HepG2 (cell line): ENCODE measurements around the gene SCART1. TPM values are rescaled to one million over a fixed set of nuclear protein-coding genes. Genes with fewer than 3 reads are reported as not detected.
"Not testable (repeated sequence)": the region's sequence is repeated elsewhere in the genome, so short reads cannot be mapped to it uniquely, and the experiment has no call there.

Experiments used
- ATAC-seq: fragments of 200-7000 bp; cut with Tn5 transposase; 3 replicates; pipeline ENCODE4 v1.9.1; 2020; ENCODE audit warnings: mild to moderate bottlenecking, moderate library complexity
- BruUV-seq: library from RNA; stranded (reverse); fragments of 400-500 nt; replicated peaks from 2 replicates; lab custom pipeline; 2021; lab: Mats Ljungman, UMichigan
- CTCF ChIA-PET: fragments of 300-600 bp; formaldehyde crosslinking; extraction: SDS; loops from one replicate; lab custom pipeline; 2021; ENCODE audit warnings: low total read pairs, inconsistent platforms, low intra/inter-chr PET ratio; lab: Yijun Ruan, JAX
- POLR2A ChIA-PET: fragments of 350-600 bp; sonication (Branson Sonifier 250); formaldehyde crosslinking; loops from one replicate; lab custom pipeline; 2020; ENCODE audit warnings: antibody characterized with exemption, inconsistent platforms; lab: Yijun Ruan, JAX
- DNase-seq: peaks from one replicate; pipeline ENCODE4 v3.0.0-alpha.2; 2015; ENCODE audit warnings: low spot score
- FAIRE-seq: peaks from 3 replicates; lab custom pipeline; 2011; peaks lifted over from hg19 to GRCh38; lab: Jason Lieb, UNC
- H2AFZ ChIP-seq: one replicate; pipeline ENCODE4 v1.6.1; 2011; ENCODE audit warnings: low read length, inconsistent platforms
- H3K27ac ChIP-seq: fragments of 300-600 bp; 3 replicates; pipeline ENCODE4 v1.8.0; 2011; ENCODE audit warnings: mixed run types, mild to moderate bottlenecking, mixed read lengths, low read length, inconsistent platforms; ENCODE audit not compliant: insufficient read depth; ENCODE audit errors: extremely low read length
- H3K27me3 ChIP-seq, 2 experiments: fragments of 200-600 bp in 1 of 2; 2 replicates in 1 of 2; 3 replicates in 1 of 2; pipeline versions ENCODE4 v1.6.0 to v1.8.0; 2011; ENCODE audit warnings: low read length in 2 of 2, mild to moderate bottlenecking in 2 of 2, moderate library complexity in 2 of 2, inconsistent platforms in 1 of 2; ENCODE audit not compliant: insufficient read depth in 2 of 2, control insufficient read depth in 1 of 2
- H3K36me3 ChIP-seq, 2 experiments: fragments of 200-600 bp in 1 of 2; replicated peaks in 1 of 2; 2 replicates in 1 of 2; 3 replicates in 1 of 2; pipeline versions ENCODE4 v1.5.1 to v1.8.0; 2011; ENCODE audit warnings: low read length in 2 of 2, inconsistent platforms in 1 of 2; ENCODE audit not compliant: insufficient read depth in 2 of 2, control insufficient read depth in 1 of 2
- H3K4me1 ChIP-seq: 2 replicates; pipeline ENCODE4 v1.5.1; 2012; ENCODE audit warnings: low read length, inconsistent platforms; ENCODE audit not compliant: insufficient read depth
- H3K4me2 ChIP-seq: 2 replicates; pipeline ENCODE4 v1.6.0; 2011; ENCODE audit warnings: low read depth, low read length, inconsistent platforms
- H3K4me3 ChIP-seq, 3 experiments: fragments of 200-600 bp in 1 of 3; sonication (generic), shearing (Covaris generic) in 1 of 3; replicated peaks in 1 of 3; 2 replicates each; pipeline ENCODE4 v1.5.1; 2011 to 2016; ENCODE audit warnings: low read length in 3 of 3, inconsistent platforms in 2 of 3, low read depth in 2 of 3, mild to moderate bottlenecking in 2 of 3, control low read depth in 1 of 3, mixed read lengths in 1 of 3; ENCODE audit not compliant: insufficient read depth in 1 of 3
- H3K79me2 ChIP-seq: one replicate; pipeline ENCODE4 v1.6.1; 2011; ENCODE audit warnings: low read length, inconsistent platforms; ENCODE audit not compliant: insufficient read depth
- H3K9ac ChIP-seq: 2 replicates; pipeline ENCODE4 v1.6.0; 2011; ENCODE audit warnings: mild to moderate bottlenecking, low read depth, low read length, inconsistent platforms; ENCODE audit not compliant: insufficient read depth
- H3K9me3 ChIP-seq: 2 replicates; pipeline ENCODE4 v1.5.1; 2012; ENCODE audit warnings: mild to moderate bottlenecking, low read length
- H4K20me1 ChIP-seq: 2 replicates; pipeline ENCODE4 v1.6.0; 2011; ENCODE audit warnings: inconsistent platforms, mild to moderate bottlenecking, low read length, moderate library complexity; ENCODE audit not compliant: insufficient read depth
- CCAR2 ChIP-seq: fragments of 200-400 bp; formaldehyde crosslinking; optimal IDR thresholded peaks from 2 replicates; pipeline ENCODE3; 2018; ENCODE audit warnings: low read depth, mild to moderate bottlenecking, low read length, moderate library complexity
- FOXC1 ChIP-seq: sonication (generic); formaldehyde crosslinking; IDR thresholded peaks from 2 replicates; pipeline ENCODE4 v1.8.0; 2022; ENCODE audit warnings: mild to moderate bottlenecking, missing genetic modification reagents, borderline replicate concordance
- HHEX ChIP-seq: IDR thresholded peaks from 2 replicates; pipeline ENCODE4 v1.6.1; 2016; ENCODE audit warnings: control low read depth
- KMT2B ChIP-seq: IDR thresholded peaks from 2 replicates; pipeline ENCODE4 v1.6.1; 2016; ENCODE audit warnings: missing genetic modification reagents, missing compliant biosample characterization
- MXD4 ChIP-seq: IDR thresholded peaks from 2 replicates; pipeline ENCODE4 v1.6.1; 2016; ENCODE audit warnings: mild to moderate bottlenecking, missing biosample characterization, missing genetic modification reagents
- NR1H2 ChIP-seq: sonication (generic); formaldehyde crosslinking; IDR thresholded peaks from 2 replicates; pipeline ENCODE4 v1.8.1; 2022; ENCODE audit warnings: low read depth, missing genetic modification reagents, borderline replicate concordance
- NR3C1 ChIP-seq: sonication (generic); formaldehyde crosslinking; IDR thresholded peaks from 2 replicates; pipeline ENCODE4 v1.4.0; 2020; ENCODE audit warnings: missing genetic modification reagents
- RFX5 ChIP-seq: IDR thresholded peaks from 2 replicates; pipeline ENCODE4 v1.6.1; 2011; ENCODE audit warnings: low read depth, low read length, improper control_type of control experiment
- ZNF121 ChIP-seq: sonication (generic); formaldehyde crosslinking; IDR thresholded peaks from 2 replicates; pipeline ENCODE4 v1.5.0; 2020; ENCODE audit warnings: mild to moderate bottlenecking, missing genetic modification reagents
- ZNF232 ChIP-seq: sonication (generic); formaldehyde crosslinking; IDR thresholded peaks from 2 replicates; pipeline ENCODE4 v1.4.0; 2020; ENCODE audit warnings: missing genetic modification reagents, borderline replicate concordance
- ZNF430 ChIP-seq: sonication (generic); formaldehyde crosslinking; IDR thresholded peaks from 2 replicates; pipeline ENCODE4 v1.9.0; 2021; ENCODE audit warnings: mild to moderate bottlenecking, missing genetic modification reagents
- ZNF652 ChIP-seq: IDR thresholded peaks from 2 replicates; pipeline ENCODE4 v1.6.1; 2016; ENCODE audit warnings: low read depth, borderline replicate concordance
- ZNF766 ChIP-seq: sonication (generic); formaldehyde crosslinking; IDR thresholded peaks from 2 replicates; pipeline ENCODE4 v1.5.0; 2020; ENCODE audit warnings: missing genetic modification reagents, borderline replicate concordance
- ZSCAN22 ChIP-seq: sonication (generic); formaldehyde crosslinking; IDR thresholded peaks from 2 replicates; pipeline ENCODE4 v1.4.0; 2020; ENCODE audit warnings: mild to moderate bottlenecking, missing genetic modification reagents
- ZSCAN30 ChIP-seq: sonication (generic); formaldehyde crosslinking; IDR thresholded peaks from 2 replicates; pipeline ENCODE4 v1.5.0; 2020; ENCODE audit warnings: mild to moderate bottlenecking, missing genetic modification reagents
- WGBS: methylation state at CpG from one replicate; pipeline ENCODE4 v1.1.6; 2017; ENCODE audit warnings: low lambda C conversion rate; 5-methylcytosine and 5-hydroxymethylcytosine counted together
- in situ Hi-C: cut with HindIII; loops from 2 replicates; pipeline ENCODE4 v1.10.0; 2017; ENCODE audit warnings: low pct_unique_long_range_greater_than_20kb; ENCODE audit not compliant: extremely low pct_ligation_motif_present
- intact Hi-C: fragments of 100-400 bp; cut with micrococcal nuclease; formaldehyde crosslinking; loops from one replicate; pipeline ENCODE4 v1.10.0; 2022; ENCODE audit not compliant: unreplicated experiment
- polyA plus RNA-seq, 8 experiments: library from polyadenylated mRNA; depleted of rRNA in 3 of 8; stranded (reverse) in 7 of 8; unstranded in 1 of 8; fragments of >200 nt; fragmentation: Illumina TruSeq in 4 of 8; extraction: Trizol in 4 of 8; gene quantifications; 2 replicates each; pipeline versions ENCODE4 v1.2.1 to v1.2.3, GENCODE V29; 2011 to 2016; ENCODE audit warnings: low read depth in 4 of 8, missing spikeins in 1 of 8, mixed read lengths in 1 of 8; ENCODE audit not compliant: insufficient read depth in 1 of 8
- total RNA-seq, 5 experiments: library from RNA; depleted of rRNA; stranded (reverse); fragments of >200 nt; fragmentation: Illumina TruSeq; extraction: Trizol; gene quantifications; 2 replicates each; pipeline ENCODE4 v1.2.3, GENCODE V29; 2016; ENCODE audit warnings: low read depth in 1 of 5
- TF ChIP-seq, protein P1 (sequence below): sonication (generic); formaldehyde crosslinking; IDR thresholded peaks from 2 replicates; pipeline ENCODE4 v1.5.0; 2020; ENCODE audit warnings: mild to moderate bottlenecking, missing genetic modification reagents, borderline replicate concordance
- TF ChIP-seq, protein P2 (sequence below): sonication (generic); formaldehyde crosslinking; IDR thresholded peaks from 2 replicates; pipeline ENCODE4 v1.8.1; 2023; ENCODE audit warnings: mild to moderate bottlenecking, missing genetic modification reagents, borderline replicate concordance

The SCART1 gene
- total and polyA plus RNA-seq, 2 of the 13 experiments (the other 11 are each of a cell fraction or from before 2014, with no cell fraction given) = 0.46 to 1.1 TPM

DNA sequence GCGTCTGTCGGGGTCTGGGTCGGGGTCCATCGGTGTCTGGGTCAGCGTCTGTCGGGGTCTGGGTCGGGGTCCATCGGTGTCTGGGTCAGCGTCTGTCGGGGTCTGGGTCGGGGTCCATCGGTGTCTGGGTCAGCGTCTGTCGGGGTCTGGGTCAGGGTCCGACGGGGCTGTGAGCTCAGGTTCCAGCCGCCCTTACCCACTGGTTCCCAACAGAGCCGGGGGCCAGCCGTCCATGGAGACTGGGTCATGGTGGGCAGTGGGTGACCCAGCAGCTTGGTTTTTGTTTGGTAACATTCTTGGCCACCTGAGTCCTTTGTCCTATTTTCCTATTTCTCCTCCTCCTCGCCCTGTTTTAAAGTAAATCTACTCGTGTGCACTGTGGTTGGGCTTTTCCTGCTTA lies 12.4 kb upstream of the SCART1 start:
- H3K4me2 ChIP-seq, BruUV-seq, FAIRE-seq, H3K4me1 ChIP-seq, H3K9me3 ChIP-seq, DNase-seq, intact Hi-C loops, POLR2A ChIA-PET, in situ Hi-C loops, H3K27ac ChIP-seq, ATAC-seq, CTCF ChIA-PET, H2AFZ ChIP-seq, H4K20me1 ChIP-seq, H3K9ac ChIP-seq, H3K27me3 ChIP-seq, H3K4me3 ChIP-seq, H3K36me3 ChIP-seq, H3K79me2 ChIP-seq: not testable (repeated sequence)
- WGBS = 60% methylated on average over 10 of the region's 21 CpGs

DNA sequence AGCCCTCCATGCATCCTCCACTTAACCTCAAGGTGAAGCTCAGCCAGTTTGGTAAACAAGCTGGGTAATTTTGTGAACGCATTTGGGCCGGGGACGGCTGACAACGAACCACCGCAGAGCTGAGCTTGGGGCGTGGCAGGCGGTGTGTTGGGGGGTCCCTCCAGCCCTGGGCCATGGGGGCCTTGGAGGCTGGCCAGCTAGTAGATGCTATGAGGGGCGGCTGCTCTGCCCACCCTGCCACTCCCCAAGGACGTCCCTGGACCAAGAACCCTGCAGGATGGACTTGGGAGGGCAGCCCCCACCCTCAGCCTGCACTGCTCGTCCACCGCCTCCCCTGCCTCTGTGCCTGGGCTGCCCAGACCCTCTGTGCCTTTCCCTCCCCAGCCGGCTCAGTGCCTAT lies 12.0 kb upstream of the SCART1 start:
- Histone ChIP-seq H3K4me3 (no peak overlapping the region), H3K27ac (no peak overlapping the region), H3K9ac (no peak overlapping the region), H4K20me1 (no peaks in the 10 kb centered on the region), H3K27me3 (no peaks in the 10 kb centered on the region), H2AFZ (no peak overlapping the region), H3K9me3 (peaks cover 4% of the 10 kb centered on the region; the same call in 1 of the 2 replicates), H3K36me3 (no peaks in the 10 kb centered on the region), H3K4me1 (no peaks in the 10 kb centered on the region), H3K79me2 (no peaks in the 10 kb centered on the region), H3K4me2 (no peak overlapping the region)
- in situ Hi-C loops (no loop called here), intact Hi-C loops (no loop called here)
- ChIA-PET POLR2A (no interaction called here), CTCF (no interaction called here)
- 80% methylated on average over 1 of the region's 12 CpGs for WGBS
- no peak for FAIRE-seq
- ATAC-seq = no peak
- BruUV-seq = no TSS peak
- no peak for DNase-seq
- TF ChIP-seq CCAR2 (no peak), RFX5 (no peak), ZSCAN30 (no peak), KMT2B (no peak), ZNF430 (CRISPR knock-in tag) (no peak), MXD4 (CRISPR knock-in tag) (no peak), ZSCAN22 (CRISPR knock-in tag) (no peak), NR1H2 (CRISPR knock-in tag) (no peak), HHEX (CRISPR knock-in tag) (no peak), FOXC1 (CRISPR knock-in tag) (no peak), NR3C1 (CRISPR knock-in tag) (no peak), ZNF652 (CRISPR knock-in tag) (no peak), ZNF121 (CRISPR knock-in tag) (no peak), ZNF232 (CRISPR knock-in tag) (no peak), ZNF766 (CRISPR knock-in tag) (no peak)
- TF ChIP-seq, protein P1, sequence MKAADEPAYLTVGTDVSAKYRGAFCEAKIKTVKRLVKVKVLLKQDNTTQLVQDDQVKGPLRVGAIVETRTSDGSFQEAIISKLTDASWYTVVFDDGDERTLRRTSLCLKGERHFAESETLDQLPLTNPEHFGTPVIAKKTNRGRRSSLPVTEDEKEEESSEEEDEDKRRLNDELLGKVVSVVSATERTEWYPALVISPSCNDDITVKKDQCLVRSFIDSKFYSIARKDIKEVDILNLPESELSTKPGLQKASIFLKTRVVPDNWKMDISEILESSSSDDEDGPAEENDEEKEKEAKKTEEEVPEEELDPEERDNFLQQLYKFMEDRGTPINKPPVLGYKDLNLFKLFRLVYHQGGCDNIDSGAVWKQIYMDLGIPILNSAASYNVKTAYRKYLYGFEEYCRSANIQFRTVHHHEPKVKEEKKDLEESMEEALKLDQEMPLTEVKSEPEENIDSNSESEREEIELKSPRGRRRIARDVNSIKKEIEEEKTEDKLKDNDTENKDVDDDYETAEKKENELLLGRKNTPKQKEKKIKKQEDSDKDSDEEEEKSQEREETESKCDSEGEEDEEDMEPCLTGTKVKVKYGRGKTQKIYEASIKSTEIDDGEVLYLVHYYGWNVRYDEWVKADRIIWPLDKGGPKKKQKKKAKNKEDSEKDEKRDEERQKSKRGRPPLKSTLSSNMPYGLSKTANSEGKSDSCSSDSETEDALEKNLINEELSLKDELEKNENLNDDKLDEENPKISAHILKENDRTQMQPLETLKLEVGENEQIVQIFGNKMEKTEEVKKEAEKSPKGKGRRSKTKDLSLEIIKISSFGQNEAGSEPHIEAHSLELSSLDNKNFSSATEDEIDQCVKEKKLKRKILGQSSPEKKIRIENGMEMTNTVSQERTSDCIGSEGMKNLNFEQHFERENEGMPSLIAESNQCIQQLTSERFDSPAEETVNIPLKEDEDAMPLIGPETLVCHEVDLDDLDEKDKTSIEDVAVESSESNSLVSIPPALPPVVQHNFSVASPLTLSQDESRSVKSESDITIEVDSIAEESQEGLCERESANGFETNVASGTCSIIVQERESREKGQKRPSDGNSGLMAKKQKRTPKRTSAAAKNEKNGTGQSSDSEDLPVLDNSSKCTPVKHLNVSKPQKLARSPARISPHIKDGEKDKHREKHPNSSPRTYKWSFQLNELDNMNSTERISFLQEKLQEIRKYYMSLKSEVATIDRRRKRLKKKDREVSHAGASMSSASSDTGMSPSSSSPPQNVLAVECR (CRISPR knock-in tag) = no peak
- TF ChIP-seq, protein P2, sequence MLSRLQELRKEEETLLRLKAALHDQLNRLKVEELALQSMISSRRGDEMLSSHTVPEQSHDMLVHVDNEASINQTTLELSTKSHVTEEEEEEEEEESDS (CRISPR knock-in tag) = no peak
